NK-92 treated with Interleukin-12 subunit alpha and Interleukin-12 subunit beta, amount 100 ng/mL, for 24 hours (cell line): ENCODE data around the gene BEST3.
"Not testable (repeated sequence)": the region's sequence is repeated elsewhere in the genome, so short reads cannot be mapped to it uniquely, and the experiment has no call there.

ENCODE experiments used
- DNase-seq: peaks from one replicate; lab custom pipeline; 2025; lab: John Stamatoyannopoulos, UW

Gene BEST3

DNA sequence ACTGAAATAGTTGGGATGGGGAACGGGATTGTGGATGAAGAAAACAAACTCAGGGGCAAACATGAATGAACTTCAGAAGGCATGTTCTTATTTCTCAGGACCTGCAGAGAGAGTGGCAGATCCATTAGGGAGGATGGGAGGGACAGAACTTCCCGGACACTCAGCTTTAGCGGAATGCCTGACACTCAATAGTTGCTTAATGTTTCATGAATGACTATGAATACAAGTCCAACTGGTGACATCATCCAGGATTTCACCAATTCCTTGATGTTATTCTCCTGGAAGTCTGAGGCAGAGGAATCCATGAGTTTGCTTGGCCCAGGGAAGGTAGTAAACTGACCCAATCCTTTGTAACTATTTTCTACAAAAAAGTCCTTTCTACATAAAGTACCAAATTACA, 50.6 kb downstream of the BEST3 start:
- no peak for DNase-seq

DNA sequence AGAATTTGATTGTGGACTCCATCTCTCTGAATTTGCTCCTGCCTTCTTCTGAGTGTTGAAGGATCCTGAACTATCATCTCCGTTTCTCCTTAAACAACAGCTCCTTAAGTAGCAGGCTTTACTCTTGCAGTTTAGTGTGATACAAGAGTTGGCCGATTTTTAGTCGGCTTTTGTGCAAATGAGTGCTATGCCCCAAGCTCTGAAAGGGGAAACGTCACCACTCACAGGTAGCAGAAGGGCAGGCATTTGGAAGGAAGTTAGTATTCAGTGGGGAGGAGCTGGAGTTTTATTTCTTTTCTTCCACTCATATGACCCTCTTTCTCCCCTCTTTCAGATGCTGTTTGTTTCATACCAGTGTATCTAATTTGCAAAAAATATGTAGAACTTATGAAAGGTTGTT, 51.9 kb downstream of the BEST3 start:
- DNase-seq: no peak

DNA sequence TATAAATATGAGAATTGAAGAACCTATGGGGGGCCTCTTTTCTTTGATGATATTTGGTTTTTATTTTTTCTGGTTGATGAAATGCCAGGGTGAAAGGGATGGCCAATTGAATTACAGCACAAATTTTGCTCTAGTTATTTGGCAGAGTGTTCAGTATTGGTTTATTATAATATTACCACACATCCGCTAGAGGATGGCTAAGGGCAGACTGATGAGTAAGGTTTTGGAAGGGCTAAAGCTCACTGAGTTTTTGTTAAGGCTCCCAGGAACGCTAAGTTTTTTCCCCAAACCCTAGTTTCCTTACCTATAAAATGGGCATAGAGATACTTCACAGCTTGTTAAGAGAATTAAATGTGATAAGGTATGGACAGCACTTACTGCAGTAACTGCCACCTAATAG, 54.1 kb downstream of the BEST3 start:
- no peak for DNase-seq

DNA sequence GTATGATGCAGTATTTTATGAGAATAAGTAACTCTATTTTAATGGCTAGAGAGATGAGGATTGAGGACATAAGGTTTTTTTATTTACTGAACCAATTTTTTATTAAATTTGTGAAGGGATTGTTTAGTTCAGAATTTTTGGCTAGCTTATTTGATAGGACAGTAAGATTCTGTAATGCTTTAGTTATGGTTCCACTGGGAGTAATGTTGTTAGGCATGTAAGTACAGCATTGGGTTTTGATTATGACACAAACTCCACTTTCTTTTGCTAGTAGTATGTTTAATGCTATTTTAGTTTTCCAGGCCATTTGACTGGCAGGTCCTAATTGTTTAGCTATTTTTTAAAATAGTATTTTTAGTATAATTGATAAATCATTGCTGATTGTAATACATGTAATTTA, 54.6 kb downstream of the BEST3 start:
- DNase-seq: no peak

DNA sequence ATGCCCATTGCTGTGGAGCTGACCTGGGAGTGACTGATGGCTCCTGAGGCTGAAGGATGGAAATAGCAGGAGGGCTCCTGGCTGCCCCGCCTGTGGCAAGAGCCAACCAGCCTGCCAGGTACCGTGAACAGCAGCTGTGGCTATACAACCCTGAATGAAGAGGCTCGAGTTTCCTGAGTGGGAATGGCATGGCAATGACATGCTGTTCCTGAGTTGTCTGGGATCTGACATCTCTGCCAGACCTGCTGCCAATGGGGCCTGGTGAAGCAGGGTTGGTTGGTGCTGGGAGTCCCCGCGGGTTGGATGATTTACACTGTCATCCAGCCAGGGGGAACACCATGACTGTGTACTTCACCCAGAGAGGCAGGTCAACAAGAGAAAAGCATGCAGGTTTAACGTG, 56.6 kb downstream of the BEST3 start:
- no peak for DNase-seq

DNA sequence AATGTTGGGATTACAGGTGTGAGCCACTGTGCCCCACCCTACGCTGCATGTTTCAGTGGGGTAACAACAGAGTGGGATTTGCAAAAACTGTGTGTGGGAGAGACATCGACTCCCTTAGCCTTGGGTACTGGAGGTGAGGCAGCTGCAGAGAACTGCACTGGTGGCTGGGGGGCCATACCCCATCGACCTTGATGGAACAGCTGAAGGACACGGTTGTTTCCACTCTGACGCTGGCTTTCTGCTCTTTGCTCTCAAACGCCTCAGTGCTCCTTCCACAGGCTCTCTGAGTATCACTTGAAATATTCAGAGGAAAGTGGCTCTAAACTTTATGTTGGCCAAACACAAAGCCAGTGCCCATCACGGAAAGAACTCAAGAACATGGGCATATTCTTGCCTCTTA, 57.6 kb downstream of the BEST3 start:
- no peak for DNase-seq

DNA sequence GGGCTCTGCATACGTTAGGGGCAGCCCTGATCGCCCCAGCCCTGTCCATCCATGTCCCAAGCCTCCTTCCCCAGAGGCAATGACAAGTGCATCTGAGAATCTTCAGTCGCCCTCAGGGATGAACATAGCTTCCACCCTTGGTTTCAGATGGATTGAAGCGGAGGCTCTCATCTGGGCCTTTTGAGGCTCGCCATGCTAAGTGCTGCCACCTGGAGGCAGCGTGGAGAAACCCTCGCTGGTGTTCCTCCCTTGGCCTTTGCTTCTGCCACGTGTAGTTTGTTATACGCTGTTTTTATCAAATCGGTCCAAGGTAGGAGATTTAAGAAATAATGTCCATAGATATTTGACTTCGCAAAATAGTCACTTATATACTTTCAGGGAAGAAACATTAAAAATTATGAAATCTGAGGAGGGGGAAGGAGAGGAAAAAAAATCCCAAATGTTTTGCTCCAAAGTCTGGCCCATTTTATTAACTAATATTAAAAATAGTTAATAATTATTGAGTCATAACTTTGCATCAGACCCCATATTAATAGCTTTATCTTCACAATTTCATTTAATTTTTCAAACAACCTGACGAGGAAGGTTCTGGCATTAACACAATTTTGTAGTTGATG, 59.6 kb downstream of the BEST3 start:
- DNase-seq: no peak

DNA sequence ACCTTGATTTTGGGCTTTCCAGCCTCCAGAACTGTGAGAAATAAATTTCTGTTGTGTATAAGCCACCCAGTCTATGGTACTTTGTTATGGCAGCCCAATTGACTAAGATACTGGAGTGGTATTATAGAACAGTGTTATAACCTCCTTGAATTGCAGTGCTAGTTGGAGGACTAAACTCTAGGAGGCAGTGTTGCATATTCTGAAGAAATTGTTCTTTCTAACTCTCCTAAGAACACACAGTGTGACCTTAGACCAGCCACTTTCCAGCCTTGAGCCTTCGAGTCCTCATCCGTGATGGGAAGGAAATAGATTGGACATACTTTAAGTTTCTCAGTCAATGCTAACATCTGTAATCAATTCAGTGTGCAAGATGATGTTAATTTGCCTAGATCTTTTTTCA, 66.0 kb downstream of the BEST3 start:
- DNase-seq: no peak

DNA sequence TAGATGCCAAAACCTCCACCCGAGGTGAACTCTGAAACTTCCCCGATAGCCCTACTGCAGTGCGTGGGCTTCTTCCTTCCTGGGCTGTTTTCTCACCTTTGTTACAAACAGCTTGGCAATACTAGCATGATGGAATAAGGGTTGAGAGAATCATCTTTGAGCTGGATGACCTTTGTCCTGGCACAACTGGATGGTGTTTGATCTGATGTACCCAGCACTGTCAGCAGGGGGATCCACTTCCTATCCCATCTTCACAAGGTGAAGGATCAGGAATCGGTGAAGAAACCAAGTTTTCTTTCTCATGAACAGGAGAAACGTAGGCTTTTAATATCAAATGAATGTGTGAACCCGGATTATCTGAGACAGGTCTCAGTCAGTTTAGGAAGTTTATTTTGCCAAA, 68.9 kb downstream of the BEST3 start:
- no peak for DNase-seq

DNA sequence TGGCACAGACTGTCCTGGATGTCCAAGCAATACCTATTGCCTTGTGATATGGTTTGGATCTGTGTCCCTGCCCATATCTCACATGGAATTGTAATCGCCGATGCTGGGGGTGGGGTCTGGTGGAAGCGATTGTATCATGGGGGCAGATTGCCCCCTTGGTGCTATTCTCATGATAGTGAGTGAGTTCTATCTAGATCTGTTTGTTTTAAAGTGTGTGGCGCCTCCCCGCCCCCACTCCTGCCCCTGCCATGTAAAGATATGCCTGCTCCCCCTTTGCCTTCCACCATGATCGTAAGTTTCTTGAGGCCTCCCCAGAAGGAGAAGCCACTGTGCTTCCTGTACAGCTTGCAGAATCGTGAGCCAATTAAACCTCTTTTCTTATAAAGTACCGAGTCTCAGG, 71.6 kb downstream of the BEST3 start:
- DNase-seq: no peak

DNA sequence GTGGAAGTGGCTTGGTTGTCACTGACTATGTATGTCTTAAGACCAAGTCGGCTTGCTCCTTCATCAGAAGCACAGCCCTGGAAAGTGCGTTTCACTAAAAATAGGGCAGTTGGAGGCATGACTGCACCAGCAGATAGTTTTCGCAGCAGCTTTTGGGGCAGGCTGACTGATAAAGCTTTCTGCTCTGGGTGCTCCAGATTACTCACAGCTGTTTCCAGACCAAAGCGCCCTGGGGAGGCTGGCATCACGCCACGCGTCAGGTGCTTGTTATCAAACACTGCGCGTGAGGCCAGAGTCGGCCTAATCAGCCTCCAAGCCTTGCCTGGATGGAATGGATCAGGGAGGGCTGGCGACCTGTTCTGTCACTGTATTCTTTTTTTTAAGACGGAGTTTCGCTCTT, 75.1 kb downstream of the BEST3 start:
- DNase-seq: no peak

DNA sequence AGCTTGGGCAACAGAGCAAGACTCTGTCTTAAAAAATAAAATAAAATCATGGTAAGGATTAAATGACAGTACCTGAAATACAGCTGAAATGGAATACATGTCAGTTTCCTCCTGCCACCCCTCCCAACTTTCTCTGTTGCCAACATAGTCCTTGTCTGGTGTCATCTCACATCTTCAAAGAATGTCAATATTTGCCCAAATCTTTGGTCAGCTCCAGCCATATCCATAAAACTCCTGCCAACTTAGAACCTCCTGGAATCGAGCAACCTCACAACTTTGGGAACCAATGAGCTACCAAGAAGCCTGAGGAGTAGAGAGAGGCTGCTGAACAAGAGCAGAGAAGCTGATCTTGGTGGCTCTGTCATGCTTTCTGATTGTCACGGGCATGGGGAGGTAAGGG, 77.6 kb downstream of the BEST3 start:
- no peak for DNase-seq

DNA sequence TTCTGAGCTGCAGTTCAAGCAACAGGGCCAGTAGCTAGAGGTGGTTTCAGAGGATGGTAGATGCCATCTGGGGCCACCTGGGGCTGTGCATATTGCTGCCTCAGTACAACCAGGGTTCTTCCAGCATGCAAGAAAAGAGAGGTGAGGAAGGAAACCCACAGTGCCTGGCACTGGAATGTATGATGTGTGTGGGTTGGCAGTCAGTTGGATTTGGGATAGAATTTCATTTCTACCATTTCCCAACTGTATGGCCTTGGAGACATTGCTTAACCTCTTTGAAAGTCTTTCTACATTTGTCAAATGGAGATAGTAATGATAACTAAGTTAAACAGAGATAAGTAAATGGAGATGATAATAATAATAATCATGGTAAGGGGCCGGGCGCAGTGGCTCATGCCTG, 78.2 kb downstream of the BEST3 start:
- no peak for DNase-seq

DNA sequence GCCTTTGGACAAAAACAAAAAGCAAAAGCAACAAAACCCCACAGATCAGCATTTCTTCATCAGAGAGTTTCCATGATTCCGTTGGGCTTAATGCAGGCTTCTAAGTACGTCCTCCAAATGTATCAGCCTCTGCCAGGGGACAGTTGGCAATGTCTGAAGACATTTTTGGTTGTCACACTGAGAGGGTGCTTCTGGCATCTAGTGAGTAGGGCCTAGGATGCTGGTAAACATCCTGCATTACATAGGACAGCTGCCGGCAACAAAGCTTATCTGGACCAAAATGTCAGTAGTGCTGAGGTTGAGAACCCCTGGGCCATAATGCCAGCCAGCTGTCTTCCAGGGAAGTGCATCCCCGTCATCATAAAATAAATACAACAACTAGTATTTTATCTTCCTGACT, 79.0 kb downstream of the BEST3 start:
- DNase-seq: no peak

DNA sequence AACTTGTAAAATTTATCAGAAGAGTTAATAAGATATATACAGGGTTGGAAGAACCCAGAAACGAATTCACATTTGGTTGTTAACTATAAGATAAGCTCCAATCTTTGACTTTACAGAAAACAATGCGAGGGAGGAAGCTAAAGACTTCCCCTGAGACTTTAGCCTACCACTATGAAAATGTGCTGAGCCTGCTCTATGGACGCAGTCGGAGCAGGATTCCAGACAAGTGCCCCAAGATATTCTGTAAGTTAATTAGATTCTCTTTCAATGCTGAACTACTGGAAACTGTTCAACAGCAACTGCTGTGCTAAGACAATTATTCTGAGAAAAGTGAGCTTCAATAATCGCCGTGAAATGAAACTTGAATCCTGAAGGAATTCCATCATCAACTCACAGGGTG, 80.1 kb downstream of the BEST3 start:
- DNase-seq: no peak

DNA sequence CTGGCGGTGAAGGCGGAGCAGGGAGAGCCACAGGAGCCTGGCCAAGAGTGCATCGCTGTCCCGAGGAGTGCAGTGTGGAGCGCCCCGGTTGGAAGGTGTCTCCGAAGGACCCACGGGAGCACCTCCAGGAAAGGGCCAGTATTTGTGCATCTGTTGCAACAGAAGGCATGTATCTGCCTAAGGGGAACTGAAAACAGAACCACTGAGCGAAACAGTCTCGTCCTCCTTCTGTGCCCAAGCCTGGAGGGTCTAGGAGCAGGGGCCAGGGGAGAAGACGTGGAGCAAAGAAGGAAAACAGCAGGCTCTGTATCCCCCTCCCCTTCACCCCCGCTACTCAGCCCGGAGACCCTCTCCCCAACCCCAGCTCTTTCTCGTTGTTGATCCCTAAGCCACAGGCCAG, 83.1 kb downstream of the BEST3 start:
- DNase-seq: no peak

DNA sequence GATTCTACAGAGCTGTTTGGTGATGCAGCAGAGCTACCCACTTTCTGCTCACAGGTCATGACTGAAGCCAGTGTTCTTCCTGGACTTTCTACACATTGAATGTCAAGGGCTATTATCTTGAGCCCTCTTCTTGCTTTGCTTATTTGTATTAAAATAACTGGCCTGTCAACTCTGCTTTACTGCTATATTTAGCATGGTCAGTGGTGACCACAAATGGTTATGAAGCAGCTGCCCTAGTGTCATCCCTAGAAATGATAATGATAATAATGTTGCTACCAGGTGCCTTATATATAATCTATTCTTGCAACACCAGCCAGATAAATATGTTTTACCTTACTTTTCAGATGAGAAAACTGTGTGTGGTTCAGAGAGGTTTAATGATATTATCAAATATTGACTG, 85.8 kb downstream of the BEST3 start:
- no peak for DNase-seq

DNA sequence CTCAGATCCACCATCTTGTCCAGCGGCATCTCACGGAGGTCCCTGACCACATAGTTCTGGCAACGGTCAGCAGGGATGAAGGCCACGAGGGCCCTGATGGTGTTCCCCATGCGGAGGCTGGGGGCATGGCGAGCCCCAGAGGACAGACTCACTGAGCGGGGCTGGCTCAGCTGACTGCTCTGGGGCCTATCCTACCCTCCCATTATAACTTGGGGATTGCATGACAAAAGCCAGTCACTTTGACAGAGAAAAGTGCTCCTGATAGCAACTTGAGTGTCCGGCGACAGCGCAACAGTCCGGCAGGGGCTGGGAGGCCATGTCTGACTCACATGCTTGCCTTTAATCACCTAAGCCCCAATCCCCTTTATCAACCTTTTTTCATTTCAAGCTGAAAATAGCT, 88.4 kb downstream of the BEST3 start, which contains the start of gene LRRC10:
LRRC10 (minus strand) TSS at position 179 of the 400 bp plus-strand sequence; CDS start at position 110, 69 bp downstream.
- no peak for DNase-seq

DNA sequence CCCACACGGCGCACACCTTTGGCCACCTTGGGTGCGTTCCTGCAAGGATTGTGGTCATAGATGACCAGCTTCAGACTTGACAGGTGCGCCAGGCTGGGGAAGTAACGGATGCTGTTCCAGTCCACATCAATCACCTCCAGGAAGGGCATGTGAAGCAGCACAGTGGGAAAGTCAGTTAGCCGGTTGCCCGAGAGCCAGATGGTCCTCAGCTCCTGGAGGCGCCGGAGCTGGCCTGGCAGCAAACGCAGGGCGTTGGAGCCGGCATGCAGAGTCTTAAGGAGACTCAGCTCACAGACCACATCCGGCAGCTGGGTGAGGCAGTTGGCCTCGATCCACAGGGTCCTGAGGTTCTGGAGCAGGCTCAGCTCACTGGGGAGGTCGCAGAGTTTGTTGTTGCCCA, 89.0 kb downstream of the BEST3 start:
- no peak for DNase-seq

DNA sequence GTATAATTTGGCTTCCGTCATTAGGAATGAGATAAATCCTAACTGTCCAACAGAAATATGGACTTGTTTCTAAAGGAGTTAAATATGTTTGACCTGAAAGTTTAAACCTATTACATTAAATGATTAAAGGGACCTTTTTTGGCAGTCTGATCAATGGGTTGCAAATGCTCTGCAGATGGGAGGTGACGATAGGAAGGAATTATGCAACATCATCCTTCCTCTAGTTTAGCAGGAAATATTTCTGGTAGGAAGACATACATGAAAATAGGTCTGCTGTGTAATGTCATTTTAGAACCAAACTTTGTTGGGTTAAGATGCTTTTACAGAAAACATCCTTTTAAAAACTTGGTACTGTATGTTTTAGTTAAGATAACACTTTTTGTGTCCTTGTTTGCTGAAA, 91.0 kb downstream of the BEST3 start:
- DNase-seq: no peak

DNA sequence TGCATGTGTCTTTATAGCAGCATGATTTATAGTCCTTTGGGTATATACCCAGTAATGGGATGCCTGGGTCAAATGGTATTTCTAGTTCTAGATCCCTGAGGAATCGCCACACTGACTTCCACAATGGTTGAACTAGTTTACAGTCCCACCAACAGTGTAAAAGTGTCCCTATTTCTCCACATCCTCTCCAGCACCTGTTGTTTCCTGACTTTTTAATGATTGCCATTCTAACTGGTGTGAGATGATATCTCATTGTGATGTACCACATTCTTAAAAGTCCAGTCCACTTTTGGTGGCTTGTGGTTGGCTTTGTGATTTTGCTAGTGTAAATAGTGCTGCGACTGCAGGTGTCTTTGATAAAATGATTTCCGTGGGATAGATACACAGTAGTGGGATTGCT, 94.8 kb downstream of the BEST3 start:
- DNase-seq: not testable (repeated sequence)
